Right hindlimb (tissue), 1 donor: ENCODE measurements around the gene CYB5R4.
"Not testable (repeated sequence)": the region's sequence is repeated elsewhere in the genome, so short reads cannot be mapped to it uniquely, and the experiment has no call there.

Experiments
- DNase-seq: peaks from one replicate; pipeline ENCODE4 v3.0.0-alpha.2; 2018

CYB5R4 gene

GRCh38 chr6:83867043-83867442 is 7.6 kb downstream of the CYB5R4 start:
- no peak for DNase-seq

GRCh38 chr6:83867527-83868161 is 8.2 kb downstream of the CYB5R4 start:
- no peak for DNase-seq

- DNase-seq: no peak
Measured at GRCh38 chr6:83868639-83869038, 9.2 kb downstream of the CYB5R4 start.

GRCh38 chr6:83870649-83871048 is 11.2 kb downstream of the CYB5R4 start:
- no peak for DNase-seq

- no peak for DNase-seq
Measured at GRCh38 chr6:83872386-83873118, 13.1 kb downstream of the CYB5R4 start.

- DNase-seq: no peak
Measured at GRCh38 chr6:83873869-83874268, 14.4 kb downstream of the CYB5R4 start.

GRCh38 chr6:83875843-83876242 is 16.4 kb downstream of the CYB5R4 start:
- DNase-seq: no peak

- no peak for DNase-seq
Measured at GRCh38 chr6:83878902-83879644, 19.6 kb downstream of the CYB5R4 start.

- DNase-seq: no peak
Measured at GRCh38 chr6:83879746-83880145, 20.3 kb downstream of the CYB5R4 start.

- no peak for DNase-seq
Measured at GRCh38 chr6:83883240-83883639, 23.8 kb downstream of the CYB5R4 start.

GRCh38 chr6:83884523-83884922 is 25.0 kb downstream of the CYB5R4 start:
- no peak for DNase-seq

GRCh38 chr6:83885984-83886383 is 26.5 kb downstream of the CYB5R4 start:
- DNase-seq: no peak

- no peak for DNase-seq
Measured at GRCh38 chr6:83889621-83890020, 30.1 kb downstream of the CYB5R4 start.

- DNase-seq: no peak
Measured at GRCh38 chr6:83890520-83890919, 31.0 kb downstream of the CYB5R4 start.

- DNase-seq: no peak
Measured at GRCh38 chr6:83891586-83891985, 32.1 kb downstream of the CYB5R4 start.

- DNase-seq: no peak
Measured at GRCh38 chr6:83893024-83893423, 33.5 kb downstream of the CYB5R4 start.

GRCh38 chr6:83897094-83897493 is 37.6 kb downstream of the CYB5R4 start:
- DNase-seq: not testable (repeated sequence)

- DNase-seq: no peak
Measured at GRCh38 chr6:83901624-83902023, 42.1 kb downstream of the CYB5R4 start.

GRCh38 chr6:83904395-83904794 is 44.9 kb downstream of the CYB5R4 start:
- no peak for DNase-seq

- no peak for DNase-seq
Measured at GRCh38 chr6:83905648-83906047, 46.2 kb downstream of the CYB5R4 start.

GRCh38 chr6:83907623-83908390 is 48.3 kb downstream of the CYB5R4 start:
- not testable (repeated sequence) for DNase-seq

- no peak for DNase-seq
Measured at GRCh38 chr6:83908813-83909212, 49.3 kb downstream of the CYB5R4 start.

GRCh38 chr6:83911278-83911677 is 51.8 kb downstream of the CYB5R4 start:
- DNase-seq: no peak
